Heart right ventricle (tissue), 16 donors: ENCODE measurements around the gene DTL. TPM values are rescaled to one million over a fixed set of nuclear protein-coding genes. Genes with fewer than 3 reads are reported as not detected.
A peak's percentile ranks its signal among the peaks of the same experiment; 100 is the strongest.

Source experiments
- ATAC-seq, 8 donors: fragments of 200-7000 bp; cut with Tn5 transposase; one replicate each; pipeline ENCODE4 v1.9.1; 2020; ENCODE audit warnings: mild to moderate bottlenecking in 8 of 8, moderate library complexity in 8 of 8, moderate number of reproducible peaks in 1 of 8
- DNase-seq, 2 donors: peaks; one replicate each; pipeline ENCODE4 v3.0.0-alpha.2; 2020
- H3K27ac ChIP-seq, 10 donors: fragments of 200-600 bp; sonication (generic) in 2 of 10; one replicate each; pipeline versions ENCODE4 v1.5.0 to v1.8.0; 2020 to 2022; ENCODE audit warnings: mild to moderate bottlenecking in 3 of 10
- H3K27me3 ChIP-seq, 7 donors: fragments of 200-600 bp; one replicate each; pipeline ENCODE4 v1.8.0; 2021 to 2022; ENCODE audit warnings: mild to moderate bottlenecking in 2 of 7
- H3K36me3 ChIP-seq, 9 donors: fragments of 200-600 bp; sonication (generic) in 1 of 9; one replicate each; pipeline versions ENCODE4 v1.5.0 to v1.8.0; 2020 to 2022; ENCODE audit warnings: mild to moderate bottlenecking in 2 of 9
- H3K4me1 ChIP-seq, 9 donors: fragments of 200-600 bp; sonication (generic) in 1 of 9; one replicate each; pipeline versions ENCODE4 v1.5.0 to v1.8.0; 2020 to 2022; ENCODE audit warnings: mild to moderate bottlenecking in 4 of 9
- H3K4me3 ChIP-seq, 10 donors: fragments of 200-600 bp; sonication (generic) in 2 of 10; one replicate each; pipeline versions ENCODE4 v1.5.0 to v1.8.0; 2020 to 2022; ENCODE audit warnings: mild to moderate bottlenecking in 7 of 10, moderate library complexity in 2 of 10
- H3K9me3 ChIP-seq, 11 donors: fragments of 200-600 bp in 10 of 11; sonication (generic) in 2 of 11; one replicate each; pipeline versions ENCODE4 v1.5.0 to v1.8.0; 2013 to 2022; ENCODE audit warnings: mild to moderate bottlenecking in 2 of 11, control low read depth in 1 of 11, moderate library complexity in 1 of 11
- CTCF ChIP-seq, 9 donors: fragments of 200-600 bp; sonication (generic) in 2 of 9; IDR thresholded peaks; one replicate each; pipeline versions ENCODE4 v1.5.0 to v1.8.0; 2021 to 2022; ENCODE audit warnings: antibody characterized with exemption in 9 of 9, mild to moderate bottlenecking in 5 of 9, moderate library complexity in 1 of 9
- WGBS, 2 donors: extraction: QIAGEN DNeasy Blood & Tissue Kit; methylation state at CpG; one replicate each; pipeline ENCODE4 v1.1.7; 2013; ENCODE audit warnings: inconsistent platforms in 1 of 2; 5-methylcytosine and 5-hydroxymethylcytosine counted together
- intact Hi-C, 10 donors: fragments of 100-400 bp; cut with DNase I; formaldehyde crosslinking; loops; one replicate each; pipeline versions ENCODE4 v1.11.1 to v1.14.2; 2022
- polyA plus RNA-seq, 2 donors: library from polyadenylated mRNA; stranded (reverse); fragments of 200-250 nt; gene quantifications; one replicate each; pipeline ENCODE4 v1.2.3, GENCODE V29; 2013
- total RNA-seq, 10 donors: library from RNA; stranded (reverse); fragmentation: NEBNext Ultra II Directional in 3 of 10; extraction: Animal tissue kit (Norgen Biotek cat#: 25700) in 3 of 10; gene quantifications; one replicate each; pipeline versions ENCODE4 v1.2.1 to v1.2.4, GENCODE V29; 2021 to 2023
- donor health status: Arrhythmogenic right ventricular cardiomyopathy.
- donor health status: ischemic (EF 13 %, LVEDD 7.1; RV severe dilation, severe dysfunction).
- donor health status: healthy with polysubstance abuse.
- donor health status: DM: no; HTN: yes; CAD: no.
- donor health status: DM: no; HTN: no; CAD: no.
- donor health status: ischemic (EF 25% LVEDD 6.9; RV normal size, moderate dysfunction).
- donor health status: ischemic (EF 25% LVEDD 5.7; RV mildly dilated, moderate dysfunction).
- donor health status: healthy.
- donor health status: DM: yes; HTN: yes; CAD: no.
- donor health status: Ischemic cardiomyopathy.
- donor health status: ischemic (EF 35%, LVEDD 5.7; RV mildly dilated, moderate dysfunction).
- donor health status: nonischemic (EF 11% LVEDD 7.7; RV severe dilation, severe dysfunction).
- donor health status: DM: yes; HTN: yes; CAD: no.
- donor health status: PGD.
- donor health status: ischemic (EF 29% LVEDD 5.4; RV normal size, mild dysfunction).
- donor health status: nonischemic (EF 23%, LVEDD 6.1; RV moderate dilation, normal function).

Gene DTL
- total and polyA plus RNA-seq, 12 donors = 0.07 to 3.0 (median 0.58) TPM

DNA sequence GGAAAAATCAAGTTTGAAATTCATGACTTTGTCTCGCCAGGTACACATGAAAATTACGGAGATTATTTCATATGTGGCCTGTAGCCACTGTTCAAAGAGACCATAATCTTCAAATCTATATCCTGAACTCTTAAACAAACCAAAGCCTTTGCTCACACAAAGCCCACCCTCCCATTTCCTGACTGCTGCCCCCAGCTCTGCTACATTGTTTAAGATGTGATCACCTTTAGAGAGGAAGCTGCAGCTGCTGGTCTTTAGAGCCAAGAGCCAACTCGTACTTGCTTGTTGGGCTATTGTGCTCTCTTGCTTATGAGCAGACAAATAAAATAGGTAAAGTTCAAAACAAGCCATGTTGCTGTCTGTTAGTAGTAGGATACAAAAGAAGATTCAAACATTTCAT lies 71.9 kb downstream of the DTL start:
- intact Hi-C loops = no loop called here
- H3K36me3 ChIP-seq = no peaks in the 10 kb centered on the region
- TF ChIP-seq CTCF (IDR thresholded peaks at IDR 0.05) = no peak
- peaks cover 0 to 77% (median 48%) of the 10 kb centered on the region in 9 donors for H3K4me1 ChIP-seq
- ATAC-seq (peak in 7 of 8 donors; percentile 27 to 81 (median 71)), DNase-seq (peak in 1 of 2 donors; percentile 32)
- no peaks in the 10 kb centered on the region for H3K9me3 ChIP-seq
- WGBS, 2 donors = 58 to 64% methylated on average over 3 of the region's 3 CpGs
- no peak overlapping the region for H3K4me3 ChIP-seq
- peak overlapping the region in 5 of 10 donors; percentile 23 to 49 (median 32) for H3K27ac ChIP-seq
- no peaks in the 10 kb centered on the region for H3K27me3 ChIP-seq

GRCh38 chr1:212108187-212108586 lies 72.6 kb downstream of the DTL start:
- H3K4me3 ChIP-seq = no peak overlapping the region
- no peak for DNase-seq
- H3K27ac ChIP-seq = peak overlapping the region in 4 of 10 donors; percentile 22 to 49 (median 30)
- peaks cover 0 to 77% (median 48%) of the 10 kb centered on the region in 9 donors for H3K4me1 ChIP-seq
- intact Hi-C loops = no loop called here
- no peak for ATAC-seq
- TF ChIP-seq CTCF (IDR thresholded peaks at IDR 0.05) = no peak
- no peaks in the 10 kb centered on the region for H3K36me3 ChIP-seq
- H3K9me3 ChIP-seq = no peaks in the 10 kb centered on the region
- WGBS, 2 donors = 71 to 78% methylated on average over 1 of the region's 1 CpG
- no peaks in the 10 kb centered on the region for H3K27me3 ChIP-seq

DNA sequence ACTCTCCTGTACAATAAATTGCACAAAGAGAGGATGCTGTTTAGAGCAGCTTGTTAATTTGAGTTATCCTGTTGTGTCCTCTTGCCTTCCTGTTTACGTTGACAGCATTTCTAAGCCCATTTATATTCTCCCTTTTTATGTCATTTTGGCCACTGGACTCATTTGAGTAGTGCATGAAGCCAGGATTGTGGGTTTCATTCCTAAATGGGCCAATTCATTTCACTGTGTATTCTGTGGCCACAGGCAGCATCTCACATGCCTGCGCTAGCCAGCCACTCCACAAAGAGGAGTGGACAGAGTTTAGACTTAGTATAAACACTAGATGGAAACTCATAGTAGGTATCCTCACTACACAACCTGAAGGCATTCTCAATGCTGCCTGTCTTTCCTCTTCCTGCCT lies 73.4 kb downstream of the DTL start:
- Histone ChIP-seq H3K27me3 (no peaks in the 10 kb centered on the region), H3K4me1 (peaks cover 0 to 76% (median 48%) of the 10 kb centered on the region in 9 donors), H3K36me3 (no peaks in the 10 kb centered on the region), H3K27ac (peak overlapping the region in 3 of 10 donors; percentile 22 to 49 (median 33)), H3K4me3 (no peak overlapping the region), H3K9me3 (no peaks in the 10 kb centered on the region)
- ATAC-seq (no peak), DNase-seq (no peak)
- 76 to 85% methylated on average over 2 of the region's 2 CpGs for WGBS, 2 donors
- intact Hi-C loops = no loop called here
- no peak for TF ChIP-seq CTCF (IDR thresholded peaks at IDR 0.05)

DNA sequence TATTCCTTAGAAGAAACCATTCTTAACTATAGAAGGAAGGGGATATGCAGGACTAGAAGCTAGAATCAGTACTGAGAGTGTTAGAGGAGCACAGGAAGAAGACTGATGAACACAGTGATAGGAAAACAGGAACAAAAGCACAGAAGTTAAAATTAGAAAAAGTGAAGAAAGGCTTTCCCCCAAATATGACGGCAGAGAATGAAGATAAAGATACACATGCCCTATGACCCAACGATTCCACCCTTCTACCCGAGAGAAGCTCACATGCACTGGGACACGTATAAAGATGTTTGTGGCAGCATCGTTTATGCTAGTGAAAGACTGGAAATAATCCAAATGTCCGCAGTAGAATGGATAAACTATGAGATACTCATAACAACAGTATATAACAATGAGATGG lies 74.2 kb downstream of the DTL start:
- H3K27me3 ChIP-seq = no peaks in the 10 kb centered on the region
- 53 to 54% methylated on average over 6 of the region's 6 CpGs for WGBS, 2 donors
- DNase-seq = no peak
- no peak for ATAC-seq
- peaks cover 0 to 68% (median 42%) of the 10 kb centered on the region in 9 donors for H3K4me1 ChIP-seq
- no peak for TF ChIP-seq CTCF (IDR thresholded peaks at IDR 0.05)
- H3K9me3 ChIP-seq = no peaks in the 10 kb centered on the region
- no peaks in the 10 kb centered on the region for H3K36me3 ChIP-seq
- peak overlapping the region in 2 of 10 donors; percentile 22 to 27 for H3K27ac ChIP-seq
- intact Hi-C loops = no loop called here
- no peak overlapping the region for H3K4me3 ChIP-seq
